Effector memory CD8-positive, alpha-beta T cell (primary cell): ENCODE results near the gene CHST9.
"Not testable (repeated sequence)": the region's sequence is repeated elsewhere in the genome, so short reads cannot be mapped to it uniquely, and the experiment has no call there.

ENCODE experiments used
- ATAC-seq: fragments of 150-1000 bp; cut with Tn5 transposase; replicated peaks from 2 replicates; pipeline ENCODE4 v1.10.0; 2021; ENCODE audit warnings: mild to moderate bottlenecking, moderate library complexity
- DNase-seq, 3 experiments: peaks; one replicate each; pipeline ENCODE4 v3.0.0; 2021
- H3K27ac Mint-ChIP-seq, 2 donors: one replicate each; pipeline ENCODE4 v1.8.0; 2022; ENCODE audit warnings: mild to moderate bottlenecking in 2 of 2, mixed read lengths in 2 of 2, moderate library complexity in 2 of 2
- H3K27me3 Mint-ChIP-seq, 2 donors: one replicate each; pipeline ENCODE4 v1.8.0; 2022; ENCODE audit warnings: mixed read lengths in 2 of 2
- H3K36me3 Mint-ChIP-seq: one replicate; pipeline ENCODE4 v1.8.0; 2022; ENCODE audit warnings: mild to moderate bottlenecking, moderate library complexity, mixed read lengths; ENCODE audit not compliant: insufficient read depth
- H3K4me1 Mint-ChIP-seq, 2 donors: one replicate each; pipeline ENCODE4 v1.8.0; 2022; ENCODE audit warnings: low read depth in 2 of 2, mixed read lengths in 2 of 2
- H3K4me3 Mint-ChIP-seq, 2 donors: one replicate each; pipeline ENCODE4 v1.8.0; 2022; ENCODE audit warnings: mild to moderate bottlenecking in 2 of 2, mixed read lengths in 2 of 2, moderate library complexity in 2 of 2
- H3K9me3 Mint-ChIP-seq, 2 donors: one replicate each; pipeline ENCODE4 v1.8.0; 2022; ENCODE audit warnings: mixed read lengths in 2 of 2

Gene CHST9

GRCh38 chr18:27109451-27109850, 75.7 kb downstream of the CHST9 start:
- H3K4me1 Mint-ChIP-seq, result no peaks in the 10 kb centered on the region
- no peak overlapping the region for H3K4me3 Mint-ChIP-seq
- no peak for ATAC-seq
- no peak for DNase-seq
- no peak overlapping the region for H3K27ac Mint-ChIP-seq
- H3K36me3 Mint-ChIP-seq, result no peaks in the 10 kb centered on the region
- H3K27me3 Mint-ChIP-seq, result no peaks in the 10 kb centered on the region
- H3K9me3 Mint-ChIP-seq, result peaks cover 3 to 19% of the 10 kb centered on the region in 2 donors

- no peak overlapping the region for H3K4me3 Mint-ChIP-seq
- H3K36me3 Mint-ChIP-seq, result no peaks in the 10 kb centered on the region
- no peak for DNase-seq
- H3K4me1 Mint-ChIP-seq, result no peaks in the 10 kb centered on the region
- peaks cover 3 to 19% of the 10 kb centered on the region in 2 donors for H3K9me3 Mint-ChIP-seq
- ATAC-seq, result no peak
- H3K27ac Mint-ChIP-seq, result no peak overlapping the region
- no peaks in the 10 kb centered on the region for H3K27me3 Mint-ChIP-seq
Measured at GRCh38 chr18:27108842-27109241, 76.3 kb downstream of the CHST9 start.

GRCh38 chr18:27104743-27105142, 80.4 kb downstream of the CHST9 start:
- H3K27ac Mint-ChIP-seq, result no peak overlapping the region
- DNase-seq (no peak), ATAC-seq (no peak)
- no peaks in the 10 kb centered on the region for H3K4me1 Mint-ChIP-seq
- no peaks in the 10 kb centered on the region for H3K27me3 Mint-ChIP-seq
- no peaks in the 10 kb centered on the region for H3K36me3 Mint-ChIP-seq
- H3K9me3 Mint-ChIP-seq, result peaks cover 7 to 11% of the 10 kb centered on the region in 2 donors
- H3K4me3 Mint-ChIP-seq, result no peak overlapping the region

- Mint-ChIP-seq H3K4me3 (no peak overlapping the region), H3K36me3 (no peaks in the 10 kb centered on the region), H3K27ac (no peak overlapping the region), H3K9me3 (peaks cover 6 to 44% of the 10 kb centered on the region in 2 donors), H3K4me1 (no peaks in the 10 kb centered on the region), H3K27me3 (no peaks in the 10 kb centered on the region)
- DNase-seq, result no peak
- ATAC-seq, result no peak
Measured at GRCh38 chr18:27094621-27095020, 90.5 kb downstream of the CHST9 start.

GRCh38 chr18:27093290-27093689, 91.8 kb downstream of the CHST9 start:
- not testable (repeated sequence) for H3K4me3 Mint-ChIP-seq, DNase-seq, H3K4me1 Mint-ChIP-seq, H3K27me3 Mint-ChIP-seq, ATAC-seq, H3K27ac Mint-ChIP-seq, H3K36me3 Mint-ChIP-seq
- H3K9me3 Mint-ChIP-seq, result peaks cover 6 to 31% of the 10 kb centered on the region in 2 donors

- no peaks in the 10 kb centered on the region for H3K4me1 Mint-ChIP-seq
- no peaks in the 10 kb centered on the region for H3K27me3 Mint-ChIP-seq
- ATAC-seq, result no peak
Measured at GRCh38 chr18:27081701-27082100, 103.4 kb downstream of the CHST9 start.

GRCh38 chr18:27075828-27076227, 109.3 kb downstream of the CHST9 start:
- Mint-ChIP-seq H3K4me1 (no peaks in the 10 kb centered on the region), H3K27ac (no peak overlapping the region), H3K36me3 (no peaks in the 10 kb centered on the region), H3K27me3 (no peaks in the 10 kb centered on the region), H3K9me3 (peaks cover 13 to 19% of the 10 kb centered on the region in 2 donors), H3K4me3 (no peak overlapping the region)
- ATAC-seq (no peak), DNase-seq (no peak)

More at GRCh38 chr18:27081701-27082100, 103.4 kb downstream of the CHST9 start:
- Mint-ChIP-seq H3K9me3 (peaks cover 19 to 20% of the 10 kb centered on the region in 2 donors), H3K27ac (no peak overlapping the region), H3K4me3 (no peak overlapping the region), H3K36me3 (no peaks in the 10 kb centered on the region)
- no peak for DNase-seq

- DNase-seq (no peak), ATAC-seq (no peak)
- Mint-ChIP-seq H3K27ac (no peak overlapping the region), H3K36me3 (no peaks in the 10 kb centered on the region), H3K4me1 (no peaks in the 10 kb centered on the region), H3K4me3 (no peak overlapping the region), H3K27me3 (no peaks in the 10 kb centered on the region), H3K9me3 (peaks cover 8 to 13% of the 10 kb centered on the region in 2 donors)
Measured at GRCh38 chr18:27073404-27073830, 111.7 kb downstream of the CHST9 start.

GRCh38 chr18:27064673-27065072, 120.4 kb downstream of the CHST9 start:
- Mint-ChIP-seq H3K27me3 (no peaks in the 10 kb centered on the region), H3K27ac (no peak overlapping the region), H3K9me3 (peaks cover 3 to 16% of the 10 kb centered on the region in 2 donors), H3K4me1 (no peaks in the 10 kb centered on the region), H3K36me3 (no peaks in the 10 kb centered on the region), H3K4me3 (no peak overlapping the region)
- ATAC-seq, result no peak
- no peak for DNase-seq

GRCh38 chr18:27062802-27063201, 122.3 kb downstream of the CHST9 start:
- Mint-ChIP-seq H3K36me3 (no peaks in the 10 kb centered on the region), H3K4me1 (no peaks in the 10 kb centered on the region), H3K27ac (no peak overlapping the region), H3K27me3 (no peaks in the 10 kb centered on the region), H3K4me3 (no peak overlapping the region), H3K9me3 (peaks cover 3 to 16% of the 10 kb centered on the region in 2 donors)
- DNase-seq, result no peak
- ATAC-seq, result no peak

GRCh38 chr18:27061488-27062095, 123.5 kb downstream of the CHST9 start:
- DNase-seq (no peak), ATAC-seq (no peak)
- Mint-ChIP-seq H3K4me1 (no peaks in the 10 kb centered on the region), H3K4me3 (no peak overlapping the region), H3K27me3 (no peaks in the 10 kb centered on the region), H3K27ac (no peak overlapping the region), H3K9me3 (peaks cover 3 to 22% of the 10 kb centered on the region in 2 donors), H3K36me3 (no peaks in the 10 kb centered on the region)

- Mint-ChIP-seq H3K4me1 (no peaks in the 10 kb centered on the region), H3K9me3 (peaks cover 0 to 27% of the 10 kb centered on the region in 2 donors), H3K36me3 (no peaks in the 10 kb centered on the region), H3K27ac (no peak overlapping the region), H3K4me3 (no peak overlapping the region), H3K27me3 (no peaks in the 10 kb centered on the region)
- no peak for DNase-seq
- no peak for ATAC-seq
Measured at GRCh38 chr18:27057519-27058234, 127.4 kb downstream of the CHST9 start.

GRCh38 chr18:27054926-27055325, 130.2 kb downstream of the CHST9 start:
- no peaks in the 10 kb centered on the region for H3K36me3 Mint-ChIP-seq
- no peaks in the 10 kb centered on the region for H3K4me1 Mint-ChIP-seq
- no peak for ATAC-seq
- no peak for DNase-seq
- no peaks in the 10 kb centered on the region for H3K27me3 Mint-ChIP-seq
- no peak overlapping the region for H3K4me3 Mint-ChIP-seq
- H3K27ac Mint-ChIP-seq, result no peak overlapping the region
- H3K9me3 Mint-ChIP-seq, result peaks cover under 1 to 22% of the 10 kb centered on the region in 2 donors

GRCh38 chr18:27049969-27050368, 135.1 kb downstream of the CHST9 start:
- Mint-ChIP-seq H3K9me3 (peaks cover 5 to 21% of the 10 kb centered on the region in 2 donors), H3K4me1 (no peaks in the 10 kb centered on the region), H3K27me3 (no peaks in the 10 kb centered on the region), H3K36me3 (no peaks in the 10 kb centered on the region), H3K4me3 (no peak overlapping the region), H3K27ac (no peak overlapping the region)
- DNase-seq (no peak), ATAC-seq (no peak)
